K562 (cell line): ENCODE measurements around the gene MRPL58. TPM values are rescaled to one million over a fixed set of nuclear protein-coding genes. Genes with fewer than 3 reads are reported as not detected.

Experiments
- ATAC-seq: fragments of 200-7000 bp; cut with Tn5 transposase; 3 replicates; pipeline ENCODE4 v1.9.1; 2020; ENCODE audit warnings: moderate library complexity
- BruUV-seq: library from RNA; stranded (reverse); fragments of 400-500 nt; replicated peaks from 2 replicates; lab custom pipeline; 2021; lab: Mats Ljungman, UMichigan
- CTCF ChIA-PET: fragments of 300-600 bp; formaldehyde crosslinking; extraction: SDS; loops from one replicate; lab custom pipeline; 2021; ENCODE audit warnings: low intra/inter-chr PET ratio; lab: Yijun Ruan, JAX
- POLR2A ChIA-PET: fragments of 300-600, 350-650 bp; sonication (Branson Sonifier 250); formaldehyde crosslinking; extraction: SDS; loops from one replicate; lab custom pipeline; 2021; ENCODE audit warnings: antibody characterized with exemption, inconsistent platforms; lab: Yijun Ruan, JAX
- DNase-seq, 4 experiments: peaks; one replicate each; pipeline versions ENCODE4 v3.0.0 to v3.0.0-alpha.2; 2011 to 2018; ENCODE audit warnings: low spot score in 3 of 4, mixed read lengths in 3 of 4; ENCODE audit errors: extremely low read depth in 1 of 4
- FAIRE-seq: peaks from 2 replicates; lab custom pipeline; 2011; peaks lifted over from hg19 to GRCh38; lab: Jason Lieb, UNC
- H2AFZ ChIP-seq: 2 replicates; pipeline ENCODE4 v1.6.0; 2011; ENCODE audit warnings: low read depth, low read length, control low read depth, inconsistent platforms
- H3K27ac ChIP-seq: fragments of 200-600 bp; 3 replicates; pipeline ENCODE4 v1.8.0; 2011; ENCODE audit warnings: low read depth, mild to moderate bottlenecking, control low read depth, inconsistent platforms, low read length, moderate library complexity, mixed read lengths; ENCODE audit errors: extremely low read depth
- H3K27me3 ChIP-seq, 2 experiments: fragments of 300-600 bp in 1 of 2; 2 replicates in 1 of 2; 3 replicates in 1 of 2; pipeline versions ENCODE4 v1.6.0 to v1.8.0; 2011; ENCODE audit warnings: inconsistent platforms in 2 of 2, low read length in 2 of 2, mild to moderate bottlenecking in 1 of 2, mixed read lengths in 1 of 2, moderate library complexity in 1 of 2; ENCODE audit not compliant: control insufficient read depth in 2 of 2, insufficient read depth in 2 of 2
- H3K36me3 ChIP-seq: fragments of 300-600 bp; 3 replicates; pipeline ENCODE4 v1.8.0; 2011; ENCODE audit warnings: mild to moderate bottlenecking, low read length, inconsistent platforms; ENCODE audit not compliant: control insufficient read depth, insufficient read depth
- H3K4me1 ChIP-seq, 2 experiments: fragments of 200-600 bp in 1 of 2; replicated peaks in 1 of 2; 2 replicates in 1 of 2; 3 replicates in 1 of 2; pipeline versions ENCODE4 v1.5.1 to v1.8.0; 2011; ENCODE audit warnings: inconsistent platforms in 2 of 2, low read length in 2 of 2, mild to moderate bottlenecking in 1 of 2, mixed read lengths in 1 of 2, moderate library complexity in 1 of 2; ENCODE audit not compliant: control insufficient read depth in 2 of 2, insufficient read depth in 2 of 2
- H3K4me2 ChIP-seq: 2 replicates; pipeline ENCODE4 v1.6.1; 2011; ENCODE audit warnings: low read length, control low read depth, inconsistent platforms, mixed read lengths; ENCODE audit not compliant: insufficient read depth
- H3K4me3 ChIP-seq: fragments of 200-600 bp; sonication (generic), shearing (Covaris generic); 2 replicates; pipeline ENCODE4 v1.5.1; 2016; ENCODE audit warnings: control low read depth, inconsistent platforms
- H3K79me2 ChIP-seq: fragments of 200-600 bp; 3 replicates; pipeline ENCODE4 v1.8.0; 2011; ENCODE audit warnings: low read length, inconsistent platforms; ENCODE audit not compliant: control insufficient read depth, insufficient read depth
- H3K9ac ChIP-seq, 2 experiments: 2 replicates each; pipeline versions ENCODE4 v1.6.0 to v1.6.1; 2011; ENCODE audit warnings: low read depth in 2 of 2, low read length in 2 of 2, control low read depth in 1 of 2, inconsistent platforms in 1 of 2, mild to moderate bottlenecking in 1 of 2, mixed read lengths in 1 of 2; ENCODE audit not compliant: insufficient read depth in 1 of 2
- H3K9me1 ChIP-seq: one replicate; pipeline ENCODE4 v1.6.0; 2011; ENCODE audit warnings: inconsistent platforms, mild to moderate bottlenecking, low read length, moderate library complexity; ENCODE audit not compliant: control insufficient read depth, insufficient read depth
- H3K9me3 ChIP-seq: replicated peaks from 2 replicates; pipeline ENCODE4 v1.5.1; 2011; ENCODE audit warnings: low read depth, low read length, inconsistent platforms; ENCODE audit not compliant: control insufficient read depth, insufficient read depth
- H4K20me1 ChIP-seq: replicated peaks from 2 replicates; pipeline ENCODE4 v1.6.1; 2011; ENCODE audit warnings: low read length, inconsistent platforms, mixed read lengths; ENCODE audit not compliant: control insufficient read depth, insufficient read depth
- EWSR1 ChIP-seq: fragments of 450-650 bp; IDR thresholded peaks from 2 replicates; pipeline ENCODE4 v1.6.1; 2018; ENCODE audit warnings: borderline replicate concordance, mild to moderate bottlenecking, low read depth, moderate library complexity; ENCODE audit not compliant: partially characterized antibody
- FOXJ2 ChIP-seq: fragments of 200-800 bp; sonication (Bioruptor generic); IDR thresholded peaks from 2 replicates; pipeline ENCODE4 v1.6.1; 2016; ENCODE audit warnings: missing genetic modification characterization, missing compliant biosample characterization
- MXD1 ChIP-seq: fragments of 250-450 bp; sonication (Bioruptor Pico); IDR thresholded peaks from 2 replicates; pipeline ENCODE4 v1.8.0; 2021; ENCODE audit warnings: borderline replicate concordance, mild to moderate bottlenecking, moderate library complexity; ENCODE audit not compliant: poor library complexity, severe bottlenecking
- SPI1 ChIP-seq: IDR thresholded peaks from 2 replicates; pipeline ENCODE4 v1.6.1; 2011; ENCODE audit warnings: low read depth, low read length, control low read depth, borderline replicate concordance
- VEZF1 ChIP-seq: fragments of 200-800 bp; sonication (Bioruptor generic); IDR thresholded peaks from 2 replicates; pipeline ENCODE4 v1.6.1; 2017; ENCODE audit warnings: missing genetic modification characterization, missing compliant biosample characterization
- ZBTB11 ChIP-seq, 3 experiments: fragments of 200-800 bp in 1 of 3; fragments of 250-450 bp in 1 of 3; fragments of 450-650 bp in 1 of 3; sonication (Bioruptor Pico) in 1 of 3; sonication (Bioruptor generic) in 1 of 3; formaldehyde crosslinking in 1 of 3; IDR thresholded peaks; 2 replicates each; pipeline versions ENCODE4 v1.6.1 to v1.8.0; 2016 to 2022; ENCODE audit warnings: mild to moderate bottlenecking in 2 of 3, missing genetic modification characterization in 2 of 3, missing compliant biosample characterization in 1 of 3, moderate library complexity in 1 of 3
- ZNF75A ChIP-seq: fragments of 450-650 bp; formaldehyde crosslinking; IDR thresholded peaks from 2 replicates; pipeline ENCODE4 v1.4.0; 2020; ENCODE audit warnings: mild to moderate bottlenecking
- WGBS: fragments of 100-300 bp; shearing (Covaris generic); methylation state at CpG from one replicate; pipeline ENCODE4 v1.1.6; 2016; ENCODE audit warnings: low coverage, mixed read lengths; ENCODE audit not compliant: insufficient coverage; ENCODE audit errors: missing lambda C conversion rate; 5-methylcytosine and 5-hydroxymethylcytosine counted together
- in situ Hi-C: fragments of 300-500 bp; cut with MboI; formaldehyde crosslinking; loops from 4 replicates; pipeline ENCODE4 v1.15.0; 2018; ENCODE audit warnings: inconsistent platforms, mixed read lengths
- intact Hi-C: fragments of 100-400 bp; cut with micrococcal nuclease; formaldehyde crosslinking; loops from 2 replicates; pipeline ENCODE4 v1.14.2; 2022
- polyA plus RNA-seq, 8 experiments: library from polyadenylated mRNA; depleted of rRNA in 4 of 8; stranded (reverse) in 5 of 8; unstranded in 3 of 8; fragments of >200 nt; fragmentation: Nextera tagmentation in 2 of 8; fragmentation: Illumina TruSeq in 1 of 8; extraction: Ambion mirVana in 2 of 8; extraction: Trizol in 1 of 8; gene quantifications; 2 replicates each; pipeline versions ENCODE4 v1.2.1 to v1.2.3, GENCODE V29; 2011 to 2014; ENCODE audit warnings: inconsistent platforms in 1 of 8, missing spikeins in 1 of 8
- total RNA-seq, 7 experiments: library from RNA; depleted of rRNA in 6 of 7; stranded (reverse); fragments of >200 nt in 6 of 7; fragmentation: Illumina TruSeq in 2 of 7; extraction: Trizol in 2 of 7; gene quantifications; 2 replicates each; pipeline versions ENCODE4 v1.2.1 to v1.2.3, GENCODE V29; 2011 to 2021; ENCODE audit warnings: low replicate concordance in 1 of 7

MRPL58 gene
- total and polyA plus RNA-seq, 9 of the 15 experiments (the other 6 are each of a cell fraction or from before 2014, with no cell fraction given) = 30.8 to 107 (median 72.4) TPM

- no peak overlapping the region for H2AFZ ChIP-seq
- no peak overlapping the region for H3K4me2 ChIP-seq
- peaks cover 18 to 38% of the 10 kb centered on the region in 2 experiments for H3K4me1 ChIP-seq
- H3K9me3 ChIP-seq = no peaks in the 10 kb centered on the region
- TF ChIP-seq EWSR1 (no peak), SPI1 (peak; percentile 57), FOXJ2 (no peak)
- no peaks in the 10 kb centered on the region for H3K27me3 ChIP-seq
- H4K20me1 ChIP-seq = no peaks in the 10 kb centered on the region
- 64% methylated on average over 3 of the region's 3 CpGs for WGBS
- no peak overlapping the region; a peak in 1 of 4 replicates for H3K9ac ChIP-seq
- BruUV-seq = no TSS peak
- H3K4me3 ChIP-seq = no peak overlapping the region
- intact Hi-C loops = no loop called here
- FAIRE-seq = no peak
- ATAC-seq = no peak
- no peak overlapping the region for H3K27ac ChIP-seq
- H3K79me2 ChIP-seq = 0 out of 3 replicates have a peak, but pooled peaks cover 3% of the 10 kb centered on the region
- H3K36me3 ChIP-seq = no peaks in the 10 kb centered on the region
- no peaks in the 10 kb centered on the region for H3K9me1 ChIP-seq
- ChIA-PET CTCF (no interaction called here), POLR2A (interaction anchor here (0.6 kb wide), 1 partner anchor 1293 kb away, joined by 4 read pairs; no protein-coding TSS in a partner anchor)
- in situ Hi-C loops = no loop called here
- no peak for DNase-seq
Measured at GRCh38 chr17:74978240-74978639, 34.2 kb upstream of the MRPL58 start.

- Histone ChIP-seq H3K36me3 (no peaks in the 10 kb centered on the region), H4K20me1 (no peaks in the 10 kb centered on the region), H3K27ac (no peak overlapping the region), H3K9ac (peak overlapping the region in 1 of 2 experiments; percentile 65; a peak in 1 of 4 replicates), H3K4me2 (no peak overlapping the region; the same call in 1 of the 2 replicates), H3K4me1 (peaks cover 18 to 38% of the 10 kb centered on the region in 2 experiments), H3K9me3 (no peaks in the 10 kb centered on the region), H3K79me2 (0 out of 3 replicates have a peak, but pooled peaks cover 3% of the 10 kb centered on the region), H3K9me1 (no peaks in the 10 kb centered on the region), H3K4me3 (no peak overlapping the region), H2AFZ (peak overlapping the region; percentile 54), H3K27me3 (no peaks in the 10 kb centered on the region)
- peak; percentile 70 for FAIRE-seq
- no TSS peak for BruUV-seq
- ChIA-PET POLR2A (interaction anchor here (1.6 kb wide), 1 partner anchor 33 kb away, joined by 5 read pairs; the partner anchor contains the start of gene MRPL58), CTCF (no interaction called here)
- ATAC-seq = 0 out of 3 replicates have a peak, but pooled peaks have one; percentile 3
- 31% methylated on average over 17 of the region's 17 CpGs for WGBS
- in situ Hi-C loops (no loop called here), intact Hi-C loops (no loop called here)
- DNase-seq = peak; percentile 36 to 77 (median 46)
- TF ChIP-seq ZBTB11 (CRISPR knock-in tag; IDR thresholded peaks at IDR 0.05) (no peak), MXD1 (CRISPR knock-in tag) (no peak), VEZF1 (CRISPR knock-in tag) (peak; percentile 74), ZNF75A (CRISPR knock-in tag) (no peak)
Measured at GRCh38 chr17:74979408-74980146, 32.9 kb upstream of the MRPL58 start.
